MM.1S (cell line): Measurements from ENCODE around the gene PRRG4.

Experiments
- DNase-seq: peaks from one replicate; pipeline ENCODE4 v3.0.0-alpha.2; 2015
- H2AFZ ChIP-seq: fragments of 300-600 bp; sonication (generic); 2 replicates; pipeline ENCODE4 v1.6.0; 2016; ENCODE audit warnings: antibody characterized with exemption, low read length
- H3F3A ChIP-seq: fragments of 300-600 bp; sonication (generic); 2 replicates; pipeline ENCODE4 v1.6.1; 2016; ENCODE audit warnings: mild to moderate bottlenecking, antibody characterized with exemption, low read length, moderate library complexity, mixed read lengths; ENCODE audit not compliant: insufficient read depth
- H3K27ac ChIP-seq: fragments of 300-600 bp; sonication (generic); 2 replicates; pipeline ENCODE4 v1.5.1; 2016; ENCODE audit warnings: mild to moderate bottlenecking, low read length
- H3K27me3 ChIP-seq: fragments of 300-600 bp; sonication (generic); replicated peaks from 2 replicates; pipeline ENCODE4 v1.6.0; 2016; ENCODE audit warnings: low read length; ENCODE audit not compliant: insufficient read depth
- H3K36me3 ChIP-seq: fragments of 300-600 bp; sonication (generic); replicated peaks from 2 replicates; pipeline ENCODE4 v1.6.1; 2016; ENCODE audit warnings: mild to moderate bottlenecking, low read length, mixed read lengths; ENCODE audit not compliant: insufficient read depth
- H3K4me1 ChIP-seq: fragments of 300-600 bp; sonication (generic); 2 replicates; pipeline ENCODE4 v1.6.1; 2016; ENCODE audit warnings: low read length, mixed read lengths
- H3K4me2 ChIP-seq: fragments of 300-600 bp; sonication (generic); 2 replicates; pipeline ENCODE4 v1.6.0; 2016; ENCODE audit warnings: low read depth, low read length
- H3K4me3 ChIP-seq: fragments of 300-600 bp; sonication (generic); 2 replicates; pipeline ENCODE4 v1.5.1; 2016; ENCODE audit warnings: low read length, mixed read lengths
- H3K79me2 ChIP-seq: fragments of 300-600 bp; sonication (generic); 2 replicates; pipeline ENCODE4 v1.6.1; 2016; ENCODE audit warnings: mixed run types, low read length, mixed read lengths
- H3K9ac ChIP-seq: fragments of 300-600 bp; sonication (generic); 2 replicates; pipeline ENCODE4 v1.6.1; 2016; ENCODE audit warnings: low read length, mixed read lengths
- H3K9me2 ChIP-seq: fragments of 300-600 bp; sonication (generic); replicated peaks from 2 replicates; pipeline ENCODE4 v1.6.1; 2016; ENCODE audit warnings: mild to moderate bottlenecking, low read length, mixed read lengths; ENCODE audit not compliant: insufficient read depth
- H3K9me3 ChIP-seq: fragments of 300-600 bp; sonication (generic); replicated peaks from 2 replicates; pipeline ENCODE4 v1.6.1; 2016; ENCODE audit warnings: mild to moderate bottlenecking, low read length, mixed read lengths; ENCODE audit not compliant: insufficient read depth
- H4K20me1 ChIP-seq: fragments of 300-600 bp; sonication (generic); 2 replicates; pipeline ENCODE4 v1.6.1; 2016; ENCODE audit warnings: mild to moderate bottlenecking, low read length, moderate library complexity, mixed read lengths; ENCODE audit not compliant: insufficient read depth
- EZH2 ChIP-seq: fragments of 300-600 bp; sonication (generic); optimal IDR thresholded peaks from 2 replicates; pipeline ENCODE3; 2017; ENCODE audit warnings: low read depth, mild to moderate bottlenecking, antibody characterized with exemption, low read length, mixed read lengths
- EZH2phosphoT487 ChIP-seq: fragments of 300-600 bp; sonication (generic); IDR thresholded peaks from 2 replicates; pipeline ENCODE4 v1.6.1; 2018; ENCODE audit warnings: antibody characterized with exemption, low read length
- TF ChIP-seq, protein P1 (sequence below): fragments of 300-600 bp; sonication (generic); IDR thresholded peaks from 2 replicates; pipeline ENCODE4 v1.5.1; 2016; ENCODE audit warnings: antibody characterized with exemption, low read length, mixed read lengths

PRRG4 gene

DNA sequence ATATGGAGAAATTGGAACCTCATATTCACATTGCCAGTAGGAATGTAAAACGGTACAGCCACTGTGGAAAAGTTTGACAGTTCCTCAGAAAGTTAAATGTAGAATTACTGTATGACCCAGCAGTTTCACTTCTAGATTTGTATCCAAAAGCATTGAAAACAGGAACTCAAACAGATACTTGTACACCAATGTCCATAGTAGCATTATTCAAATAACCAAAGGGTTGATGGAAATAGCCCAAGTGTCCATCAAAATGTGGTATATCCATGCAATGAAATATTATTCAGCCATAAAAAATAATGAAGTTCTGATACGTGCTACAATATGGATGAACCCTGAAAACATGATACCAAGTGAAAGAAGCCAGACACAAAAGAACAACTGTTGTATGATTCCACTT, 17.8 kb downstream of the PRRG4 start:
- Histone ChIP-seq H3K36me3 (no peaks in the 10 kb centered on the region; the same call in 1 of the 2 replicates), H3K27me3 (no peaks in the 10 kb centered on the region), H3K9me3 (no peaks in the 10 kb centered on the region), H3K9ac (no peak overlapping the region), H3K4me1 (peaks cover 19% of the 10 kb centered on the region), H3K9me2 (no peaks in the 10 kb centered on the region), H2AFZ (no peak overlapping the region), H3K4me2 (no peak overlapping the region), H4K20me1 (no peaks in the 10 kb centered on the region), H3K4me3 (no peak overlapping the region), H3F3A (no peaks in the 10 kb centered on the region), H3K27ac (no peak overlapping the region), H3K79me2 (no peaks in the 10 kb centered on the region)
- TF ChIP-seq, protein P1, sequence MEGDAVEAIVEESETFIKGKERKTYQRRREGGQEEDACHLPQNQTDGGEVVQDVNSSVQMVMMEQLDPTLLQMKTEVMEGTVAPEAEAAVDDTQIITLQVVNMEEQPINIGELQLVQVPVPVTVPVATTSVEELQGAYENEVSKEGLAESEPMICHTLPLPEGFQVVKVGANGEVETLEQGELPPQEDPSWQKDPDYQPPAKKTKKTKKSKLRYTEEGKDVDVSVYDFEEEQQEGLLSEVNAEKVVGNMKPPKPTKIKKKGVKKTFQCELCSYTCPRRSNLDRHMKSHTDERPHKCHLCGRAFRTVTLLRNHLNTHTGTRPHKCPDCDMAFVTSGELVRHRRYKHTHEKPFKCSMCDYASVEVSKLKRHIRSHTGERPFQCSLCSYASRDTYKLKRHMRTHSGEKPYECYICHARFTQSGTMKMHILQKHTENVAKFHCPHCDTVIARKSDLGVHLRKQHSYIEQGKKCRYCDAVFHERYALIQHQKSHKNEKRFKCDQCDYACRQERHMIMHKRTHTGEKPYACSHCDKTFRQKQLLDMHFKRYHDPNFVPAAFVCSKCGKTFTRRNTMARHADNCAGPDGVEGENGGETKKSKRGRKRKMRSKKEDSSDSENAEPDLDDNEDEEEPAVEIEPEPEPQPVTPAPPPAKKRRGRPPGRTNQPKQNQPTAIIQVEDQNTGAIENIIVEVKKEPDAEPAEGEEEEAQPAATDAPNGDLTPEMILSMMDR, result no peak
- TF ChIP-seq EZH2phosphoT487, result no peak
- no peak for TF ChIP-seq EZH2
- DNase-seq, result no peak

DNA sequence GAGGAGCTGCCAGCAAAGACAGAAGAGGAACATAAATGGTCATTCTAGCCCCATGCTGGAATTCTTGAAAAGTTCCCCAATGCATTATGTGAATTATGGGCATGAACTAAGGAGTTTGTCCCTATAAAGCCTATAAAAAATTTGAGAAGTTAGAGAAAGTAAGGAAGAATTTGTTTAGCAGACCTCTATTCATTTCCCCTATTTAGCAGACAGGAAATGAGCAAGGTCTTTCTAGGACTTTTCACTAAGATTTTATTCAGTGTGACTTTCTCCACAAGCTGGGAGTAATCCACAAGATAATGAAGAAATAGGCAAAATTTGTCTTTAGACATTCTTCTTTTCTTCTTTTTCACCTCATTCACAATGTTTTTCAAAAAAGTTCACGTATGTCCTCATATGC, 20.0 kb downstream of the PRRG4 start:
- Histone ChIP-seq H3K27ac (no peak overlapping the region), H3K36me3 (no peaks in the 10 kb centered on the region), H3K9me2 (no peaks in the 10 kb centered on the region), H3K79me2 (no peaks in the 10 kb centered on the region), H3F3A (no peaks in the 10 kb centered on the region), H4K20me1 (no peaks in the 10 kb centered on the region), H2AFZ (no peak overlapping the region), H3K9me3 (no peaks in the 10 kb centered on the region), H3K9ac (no peak overlapping the region), H3K4me3 (no peak overlapping the region), H3K4me1 (peaks cover 19% of the 10 kb centered on the region), H3K4me2 (no peak overlapping the region), H3K27me3 (no peaks in the 10 kb centered on the region)
- TF ChIP-seq EZH2phosphoT487 (no peak), EZH2 (no peak)
- TF ChIP-seq, protein P1, result no peak
- no peak for DNase-seq

- DNase-seq, result no peak
- peaks cover 19% of the 10 kb centered on the region for H3K4me1 ChIP-seq
- no peaks in the 10 kb centered on the region for H3K79me2 ChIP-seq
- no peaks in the 10 kb centered on the region for H3F3A ChIP-seq
- H3K9ac ChIP-seq, result no peak overlapping the region
- H2AFZ ChIP-seq, result no peak overlapping the region
- H3K9me2 ChIP-seq, result no peaks in the 10 kb centered on the region
- no peak overlapping the region for H3K4me2 ChIP-seq
- TF ChIP-seq, protein P1, result no peak
- TF ChIP-seq EZH2, result no peak
- TF ChIP-seq EZH2phosphoT487, result no peak
- no peaks in the 10 kb centered on the region for H4K20me1 ChIP-seq
- H3K27ac ChIP-seq, result no peak overlapping the region
- H3K27me3 ChIP-seq, result no peaks in the 10 kb centered on the region
- no peak overlapping the region for H3K4me3 ChIP-seq
- H3K9me3 ChIP-seq, result no peaks in the 10 kb centered on the region
- H3K36me3 ChIP-seq, result no peaks in the 10 kb centered on the region
Observed at GRCh38 chr11:32851251-32851650, 21.5 kb downstream of the PRRG4 start.
